ENCODE data around the gene RTTN. TPM values are rescaled to one million over a fixed set of nuclear protein-coding genes. Genes with fewer than 3 reads are reported as not detected.

RTTN gene
- total and polyA plus RNA-seq, 2 of the 13 experiments (the other 11 are each of a cell fraction or from before 2014, with no cell fraction given), result 5.4 to 18.7 TPM

GRCh38 chr18:70205421-70206397, at the start of gene RTTN (continued):
- peak; percentile 58; the same call in 1 of the 2 replicates for TF ChIP-seq ZNF609 (CRISPR knock-in tag; IDR thresholded peaks at IDR 0.05; ENCODE audit: borderline replicate concordance)
- TF ChIP-seq ARID2 (CRISPR knock-in tag; IDR thresholded peaks at IDR 0.05; ENCODE audit: borderline replicate concordance), result peak; percentile 67; the same call in 1 of the 2 replicates
- TF ChIP-seq ZNF792 (CRISPR knock-in tag; IDR thresholded peaks at IDR 0.05), result peak; percentile 83
- no peak for TF ChIP-seq SKI (IDR thresholded peaks at IDR 0.05; ENCODE audit: partially characterized antibody)
- peak; percentile 66; the same call in 1 of the 2 replicates for TF ChIP-seq ZNF367 (CRISPR knock-in tag; IDR thresholded peaks at IDR 0.05; ENCODE audit: borderline replicate concordance)
- no peak for TF ChIP-seq TAF15 (IDR thresholded peaks at IDR 0.05; ENCODE audit: low read depth, low read length, poor library complexity, severe bottlenecking)
- peak; percentile 95 for TF ChIP-seq ZNF687 (CRISPR knock-in tag; IDR thresholded peaks at IDR 0.05)
- TF ChIP-seq HDAC6 (IDR thresholded peaks at IDR 0.05; ENCODE audit: low read depth, low read length), result no peak
- TF ChIP-seq UBTF (CRISPR knock-in tag; IDR thresholded peaks at IDR 0.05), result peak; percentile 82
- TF ChIP-seq POGK (CRISPR knock-in tag; conservative IDR thresholded peaks at IDR 0.05), result peak; percentile 75
- TF ChIP-seq ZNF512 (CRISPR knock-in tag; IDR thresholded peaks at IDR 0.05), result no peak
